Loucy (cell line): ENCODE data around the gene FAM89B.

ENCODE experiments used
- EZH2phosphoT487 ChIP-seq: fragments of 200-600 bp; IDR thresholded peaks from 2 replicates; pipeline ENCODE4 v1.6.1; 2018; ENCODE audit warnings: antibody characterized with exemption, mild to moderate bottlenecking, moderate library complexity, borderline replicate concordance
- TF ChIP-seq, protein P1 (sequence below): fragments of 200-600 bp; sonication (generic); conservative IDR thresholded peaks from 2 replicates; pipeline ENCODE4 v1.5.1; 2014; ENCODE audit warnings: mild to moderate bottlenecking, antibody characterized with exemption, low read length

DNA sequence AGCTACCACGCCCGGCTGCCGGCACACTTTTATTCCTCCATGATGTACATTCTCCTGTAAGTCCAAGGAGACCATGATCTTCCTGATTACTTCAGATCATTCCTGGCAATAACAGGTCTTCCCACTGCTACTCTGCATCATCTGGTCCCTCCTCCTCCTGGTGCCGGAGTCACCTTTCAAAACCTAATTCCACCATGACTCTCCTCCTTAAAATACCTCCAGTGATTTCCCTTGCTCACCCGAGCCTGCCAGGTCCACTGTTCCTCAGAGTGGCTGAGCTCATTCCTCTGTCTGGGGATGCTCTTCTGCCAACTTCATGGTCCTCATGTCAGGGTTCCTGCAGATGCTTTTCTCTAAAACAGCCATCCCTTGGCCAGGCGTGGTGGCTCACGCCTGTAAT is 10.3 kb upstream of the FAM89B start:
- TF ChIP-seq, protein P1, sequence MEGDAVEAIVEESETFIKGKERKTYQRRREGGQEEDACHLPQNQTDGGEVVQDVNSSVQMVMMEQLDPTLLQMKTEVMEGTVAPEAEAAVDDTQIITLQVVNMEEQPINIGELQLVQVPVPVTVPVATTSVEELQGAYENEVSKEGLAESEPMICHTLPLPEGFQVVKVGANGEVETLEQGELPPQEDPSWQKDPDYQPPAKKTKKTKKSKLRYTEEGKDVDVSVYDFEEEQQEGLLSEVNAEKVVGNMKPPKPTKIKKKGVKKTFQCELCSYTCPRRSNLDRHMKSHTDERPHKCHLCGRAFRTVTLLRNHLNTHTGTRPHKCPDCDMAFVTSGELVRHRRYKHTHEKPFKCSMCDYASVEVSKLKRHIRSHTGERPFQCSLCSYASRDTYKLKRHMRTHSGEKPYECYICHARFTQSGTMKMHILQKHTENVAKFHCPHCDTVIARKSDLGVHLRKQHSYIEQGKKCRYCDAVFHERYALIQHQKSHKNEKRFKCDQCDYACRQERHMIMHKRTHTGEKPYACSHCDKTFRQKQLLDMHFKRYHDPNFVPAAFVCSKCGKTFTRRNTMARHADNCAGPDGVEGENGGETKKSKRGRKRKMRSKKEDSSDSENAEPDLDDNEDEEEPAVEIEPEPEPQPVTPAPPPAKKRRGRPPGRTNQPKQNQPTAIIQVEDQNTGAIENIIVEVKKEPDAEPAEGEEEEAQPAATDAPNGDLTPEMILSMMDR, result no peak
- no peak for TF ChIP-seq EZH2phosphoT487
